Gastroesophageal sphincter (tissue), 4 donors: ENCODE measurements around the gene TBC1D4. TPM values are rescaled to one million over a fixed set of nuclear protein-coding genes. Genes with fewer than 3 reads are reported as not detected.
"Not testable (repeated sequence)": the region's sequence is repeated elsewhere in the genome, so short reads cannot be mapped to it uniquely, and the experiment has no call there.

Experiments used
- ATAC-seq: fragments of 150-250 bp; one replicate; pipeline ENCODE4 v1.9.1; 2016; ENCODE audit warnings: mild to moderate bottlenecking, moderate library complexity
- H3K27ac ChIP-seq, 4 donors: fragments of 200-600 bp; sonication (generic) in 3 of 4; 1 replicate in 3 of 4; 2 replicates in 1 of 4; pipeline ENCODE4 v1.5.1; 2016 to 2019
- H3K27me3 ChIP-seq: fragments of 200-600 bp; sonication (generic); one replicate; pipeline ENCODE4 v1.5.1; 2019
- H3K36me3 ChIP-seq, 2 donors: fragments of 200-600 bp; sonication (generic); one replicate each; pipeline ENCODE4 v1.5.1; 2019; ENCODE audit warnings: control low read depth in 1 of 2
- H3K4me1 ChIP-seq, 3 donors: fragments of 200-600 bp; sonication (generic); 1 replicate in 2 of 3; 2 replicates in 1 of 3; pipeline ENCODE4 v1.5.1; 2016 to 2019; ENCODE audit warnings: control low read depth in 2 of 3
- H3K4me3 ChIP-seq, 2 donors: fragments of 200-600 bp; sonication (generic); one replicate each; pipeline ENCODE4 v1.5.1; 2019; ENCODE audit warnings: mild to moderate bottlenecking in 1 of 2, moderate library complexity in 1 of 2
- H3K9me3 ChIP-seq, 3 donors: fragments of 200-600 bp; sonication (generic); one replicate each; pipeline ENCODE4 v1.5.1; 2017 to 2019; ENCODE audit warnings: control low read depth in 2 of 3
- EP300 ChIP-seq: sonication (generic); formaldehyde crosslinking; IDR thresholded peaks from one replicate; pipeline ENCODE4 v1.6.1; 2017; ENCODE audit warnings: antibody characterized with exemption, mild to moderate bottlenecking
- POLR2A ChIP-seq, 2 donors: fragments of 450-650 bp; IDR thresholded peaks; one replicate each; pipeline ENCODE4 v1.6.1; 2017; ENCODE audit warnings: antibody characterized with exemption in 2 of 2, mild to moderate bottlenecking in 2 of 2, moderate library complexity in 1 of 2
- POLR2AphosphoS5 ChIP-seq: sonication (generic); formaldehyde crosslinking; IDR thresholded peaks from one replicate; pipeline ENCODE4 v1.6.1; 2017; ENCODE audit warnings: antibody characterized with exemption
- WGBS, 2 donors: methylation state at CpG; one replicate each; pipeline ENCODE4 v1.1.5; 2018; ENCODE audit warnings: low coverage in 1 of 2; 5-methylcytosine and 5-hydroxymethylcytosine counted together
- total RNA-seq, 4 donors: library from RNA; depleted of rRNA; stranded (reverse); fragments of >200 nt; gene quantifications; one replicate each; pipeline ENCODE4 v1.1.0, GENCODE V29; 2016
- TF ChIP-seq, protein P1 (sequence below), 4 experiments: fragments of 200-600 bp in 2 of 4; fragments of 450-650 bp in 2 of 4; sonication (generic) in 1 of 4; IDR thresholded peaks; one replicate each; pipeline ENCODE4 v1.5.1; 2017 to 2019; ENCODE audit warnings: antibody characterized with exemption in 4 of 4, mild to moderate bottlenecking in 2 of 4, moderate library complexity in 2 of 4

TBC1D4 gene
- total RNA-seq, 4 donors from 2014 or later = 12.8 to 28.0 (median 22.4) TPM

DNA sequence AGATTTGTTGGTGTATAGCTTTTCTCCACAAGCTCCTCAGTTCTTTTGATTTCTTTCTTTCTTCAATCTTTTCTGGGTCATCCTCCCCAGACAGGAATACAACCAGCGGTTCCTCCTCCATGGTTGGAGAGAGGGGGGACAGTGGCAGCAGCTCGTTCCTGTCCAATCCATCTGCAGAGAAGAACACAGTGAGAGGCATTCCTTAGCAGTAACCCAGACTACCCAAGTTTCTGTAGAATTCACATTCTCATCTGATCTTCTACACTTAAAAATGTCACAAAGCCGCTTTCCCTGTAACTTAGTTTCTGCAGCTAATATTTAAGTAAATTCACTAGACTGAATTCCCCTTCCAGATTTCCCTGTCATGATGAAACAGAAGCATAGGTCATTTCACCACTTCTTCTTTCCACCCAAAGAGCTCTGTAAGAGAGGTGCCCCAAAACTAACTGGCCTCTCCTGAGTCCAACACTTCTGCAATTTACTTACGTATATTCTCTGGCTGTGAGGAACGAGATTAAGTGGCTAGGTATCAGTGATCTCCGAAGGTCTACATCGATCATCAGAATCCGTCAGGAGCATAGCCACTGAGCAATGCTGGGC is 171.9 kb downstream of the TBC1D4 start:
- H3K9me3 ChIP-seq = no peaks in the 10 kb centered on the region
- no peak for ATAC-seq
- no peaks in the 10 kb centered on the region for H3K4me1 ChIP-seq
- TF ChIP-seq EP300 (no peak), POLR2AphosphoS5 (no peak), POLR2A (IDR thresholded peaks at IDR 0.05) (no peak)
- TF ChIP-seq, protein P1, sequence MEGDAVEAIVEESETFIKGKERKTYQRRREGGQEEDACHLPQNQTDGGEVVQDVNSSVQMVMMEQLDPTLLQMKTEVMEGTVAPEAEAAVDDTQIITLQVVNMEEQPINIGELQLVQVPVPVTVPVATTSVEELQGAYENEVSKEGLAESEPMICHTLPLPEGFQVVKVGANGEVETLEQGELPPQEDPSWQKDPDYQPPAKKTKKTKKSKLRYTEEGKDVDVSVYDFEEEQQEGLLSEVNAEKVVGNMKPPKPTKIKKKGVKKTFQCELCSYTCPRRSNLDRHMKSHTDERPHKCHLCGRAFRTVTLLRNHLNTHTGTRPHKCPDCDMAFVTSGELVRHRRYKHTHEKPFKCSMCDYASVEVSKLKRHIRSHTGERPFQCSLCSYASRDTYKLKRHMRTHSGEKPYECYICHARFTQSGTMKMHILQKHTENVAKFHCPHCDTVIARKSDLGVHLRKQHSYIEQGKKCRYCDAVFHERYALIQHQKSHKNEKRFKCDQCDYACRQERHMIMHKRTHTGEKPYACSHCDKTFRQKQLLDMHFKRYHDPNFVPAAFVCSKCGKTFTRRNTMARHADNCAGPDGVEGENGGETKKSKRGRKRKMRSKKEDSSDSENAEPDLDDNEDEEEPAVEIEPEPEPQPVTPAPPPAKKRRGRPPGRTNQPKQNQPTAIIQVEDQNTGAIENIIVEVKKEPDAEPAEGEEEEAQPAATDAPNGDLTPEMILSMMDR (IDR thresholded peaks at IDR 0.05) = no peak
- H3K27me3 ChIP-seq = no peaks in the 10 kb centered on the region
- no peak overlapping the region for H3K27ac ChIP-seq
- H3K4me3 ChIP-seq = no peak overlapping the region
- peaks cover 0 to 31% of the 10 kb centered on the region in 2 donors for H3K36me3 ChIP-seq
- 95 to 100% methylated on average over 1 to 8 of the region's 8 CpGs for WGBS, 2 donors

DNA sequence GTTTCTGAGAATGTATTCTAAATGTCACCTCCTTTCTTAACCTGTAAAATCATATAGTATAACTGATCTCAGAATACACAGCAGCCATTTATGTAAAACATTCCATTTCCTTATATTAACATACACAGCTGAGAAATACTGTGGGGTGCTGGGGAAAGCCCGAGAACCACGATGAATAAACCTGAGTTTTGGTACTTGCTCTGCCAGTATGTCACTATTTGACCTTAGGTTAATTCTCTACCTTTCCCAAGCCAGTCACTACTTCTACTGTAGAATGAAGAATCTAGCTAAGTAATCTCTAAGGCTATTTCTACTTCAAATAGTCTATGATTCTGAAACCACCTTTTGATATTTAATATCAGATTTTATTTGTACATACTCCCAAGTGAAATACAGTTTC is 173.7 kb downstream of the TBC1D4 start:
- H3K4me1 ChIP-seq = no peaks in the 10 kb centered on the region
- H3K27me3 ChIP-seq = no peaks in the 10 kb centered on the region
- no peaks in the 10 kb centered on the region for H3K9me3 ChIP-seq
- H3K36me3 ChIP-seq = peaks cover 0 to 30% of the 10 kb centered on the region in 2 donors
- H3K4me3 ChIP-seq = no peak overlapping the region
- ATAC-seq = no peak
- no peak overlapping the region for H3K27ac ChIP-seq
- no peak for TF ChIP-seq POLR2AphosphoS5
- TF ChIP-seq, protein P1 (IDR thresholded peaks at IDR 0.05) = no peak
- TF ChIP-seq POLR2A (IDR thresholded peaks at IDR 0.05) = no peak
- no peak for TF ChIP-seq EP300
- 84 to 93% methylated on average over 2 of the region's 2 CpGs for WGBS, 2 donors

DNA sequence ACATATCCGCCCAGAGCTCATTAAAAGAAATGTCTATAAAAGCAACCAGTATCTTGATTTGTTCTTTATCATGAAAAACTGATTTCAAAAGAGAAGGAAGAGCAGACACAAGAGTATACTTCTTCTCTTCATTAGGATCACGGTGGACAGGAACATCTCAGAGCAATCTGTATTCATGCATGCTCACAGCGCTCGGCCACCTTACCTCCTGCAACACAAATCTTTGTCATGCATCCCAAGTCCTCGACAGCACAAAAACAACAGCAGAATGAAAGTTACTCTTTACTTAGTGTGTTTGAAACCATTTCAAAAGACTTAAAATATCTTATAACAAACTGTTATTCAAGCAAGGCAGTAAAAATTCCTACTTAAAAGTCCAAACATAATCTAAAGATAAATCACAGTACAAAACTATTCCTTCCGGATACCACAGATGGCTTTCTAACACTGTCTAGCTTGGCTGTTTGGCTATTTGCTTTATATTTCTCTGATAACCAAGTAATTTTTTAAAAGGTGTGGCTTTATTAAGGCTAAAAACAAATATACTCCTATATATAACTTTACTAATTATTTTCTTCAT is 174.5 kb downstream of the TBC1D4 start:
- Histone ChIP-seq H3K27ac (no peak overlapping the region), H3K27me3 (no peaks in the 10 kb centered on the region), H3K4me3 (no peak overlapping the region), H3K4me1 (no peaks in the 10 kb centered on the region), H3K9me3 (no peaks in the 10 kb centered on the region), H3K36me3 (peaks cover 0 to 29% of the 10 kb centered on the region in 2 donors)
- no peak for ATAC-seq
- 51 to 63% methylated on average over 5 to 6 of the region's 6 CpGs for WGBS, 2 donors
- TF ChIP-seq POLR2A (IDR thresholded peaks at IDR 0.05) (no peak), EP300 (no peak), POLR2AphosphoS5 (no peak)
- TF ChIP-seq, protein P1 (IDR thresholded peaks at IDR 0.05) = no peak

DNA sequence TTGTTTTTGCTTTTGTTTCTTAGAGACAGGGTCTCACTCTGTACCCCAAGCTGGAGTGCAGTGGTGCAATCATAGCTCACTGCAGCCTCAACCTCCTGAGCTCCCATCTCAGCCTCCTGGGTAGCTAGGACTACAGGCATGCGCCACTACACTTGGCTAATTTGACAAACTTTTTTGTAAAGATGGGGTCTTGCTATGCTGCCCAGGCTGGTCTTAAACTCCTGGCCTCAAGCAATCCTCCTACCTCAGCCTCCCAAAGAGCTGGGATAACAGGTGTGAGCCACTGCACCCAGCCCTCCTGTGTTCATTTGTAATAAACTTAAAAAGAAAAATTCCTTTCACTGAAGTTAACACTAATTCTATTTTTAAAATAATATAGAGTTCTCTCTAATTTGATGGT is 175.0 kb downstream of the TBC1D4 start:
- not testable (repeated sequence) for H3K9me3 ChIP-seq, H3K4me3 ChIP-seq, H3K27ac ChIP-seq, H3K27me3 ChIP-seq, H3K4me1 ChIP-seq, ATAC-seq
- WGBS, 2 donors = no CpG with 5 or more reads among the region's 1 CpG
- H3K36me3 ChIP-seq = peaks cover 0 to 29% of the 10 kb centered on the region in 2 donors

DNA sequence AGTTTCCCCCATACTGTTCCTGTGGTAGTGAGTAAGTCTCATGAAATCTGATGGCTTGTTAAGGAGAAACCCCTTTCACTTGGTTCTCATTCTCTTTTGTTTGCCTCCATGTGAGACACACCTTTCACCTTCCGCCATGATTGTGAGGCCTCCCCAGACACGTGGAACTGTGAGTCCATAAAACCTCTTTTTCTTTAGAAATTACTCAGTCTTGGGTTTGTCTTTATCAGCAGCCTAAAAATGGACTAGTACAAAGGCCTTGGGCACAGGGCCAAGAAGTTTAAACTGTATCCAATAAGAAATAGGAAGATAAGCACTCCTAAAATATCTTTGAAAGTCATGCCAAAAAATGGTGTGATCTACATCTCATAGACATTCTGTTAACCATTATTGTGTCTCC is 176.9 kb downstream of the TBC1D4 start:
- ATAC-seq = no peak
- Histone ChIP-seq H3K9me3 (no peaks in the 10 kb centered on the region), H3K4me1 (no peaks in the 10 kb centered on the region), H3K36me3 (peaks cover 0 to 18% of the 10 kb centered on the region in 2 donors), H3K27me3 (no peaks in the 10 kb centered on the region), H3K4me3 (no peak overlapping the region), H3K27ac (no peak overlapping the region)
- TF ChIP-seq EP300 (no peak), POLR2A (IDR thresholded peaks at IDR 0.05) (no peak), POLR2AphosphoS5 (no peak)
- TF ChIP-seq, protein P1 (IDR thresholded peaks at IDR 0.05) = no peak
- whole genome bisulfite sequencing, 2 donors = 52 to 71% methylated on average over 2 of the region's 2 CpGs
